Superior temporal gyrus (tissue), 1 donor: Measurements from ENCODE around the gene C17orf114.

Experiments
- DNase-seq: peaks from one replicate; pipeline ENCODE4 v3.0.0-alpha.2; 2016; ENCODE audit errors: extremely low spot score

The C17orf114 gene

GRCh38 chr17:4823373-4824089, 21.4 kb upstream of the C17orf114 start:
- DNase-seq: no peak

- no peak for DNase-seq
These were observed 20.7 kb upstream of the C17orf114 start for GRCh38 chr17:4822835-4823234.

- DNase-seq: no peak
These were observed 16.1 kb upstream of the C17orf114 start for GRCh38 chr17:4818276-4818675.

GRCh38 chr17:4816826-4817225, 14.7 kb upstream of the C17orf114 start:
- no peak for DNase-seq

GRCh38 chr17:4815043-4815675, 13.0 kb upstream of the C17orf114 start:
- DNase-seq: no peak

GRCh38 chr17:4812690-4813089, 10.6 kb upstream of the C17orf114 start:
- DNase-seq: no peak

GRCh38 chr17:4811471-4811870, 9.3 kb upstream of the C17orf114 start:
- no peak for DNase-seq

- no peak for DNase-seq
These were observed 8.7 kb upstream of the C17orf114 start for GRCh38 chr17:4810696-4811290.

- peak; percentile 58 for DNase-seq
These were observed 6.2 kb upstream of the C17orf114 start for GRCh38 chr17:4808378-4808767.

- DNase-seq: no peak
These were observed 5.7 kb upstream of the C17orf114 start for GRCh38 chr17:4807605-4808377.

- peak; percentile 66 for DNase-seq
These were observed 4.9 kb upstream of the C17orf114 start, which contains the start of gene PLD2 for GRCh38 chr17:4806777-4807604. Gene PLD2, plus strand, starts transcription at chr17:4807152. Its CDS starts 621 bp downstream, at chr17:4807773.

- peak; percentile 16 for DNase-seq
These were observed 4.3 kb upstream of the C17orf114 start for GRCh38 chr17:4806456-4806776.

GRCh38 chr17:4800462-4801196, 1.5 kb downstream of the C17orf114 start:
- DNase-seq: no peak

- no peak for DNase-seq
These were observed 5.6 kb downstream of the C17orf114 start for GRCh38 chr17:4796552-4796920.

- no peak for DNase-seq
These were observed 7.0 kb downstream of the C17orf114 start for GRCh38 chr17:4795168-4795567.

GRCh38 chr17:4790705-4791088, 11.4 kb downstream of the C17orf114 start:
- DNase-seq: no peak

GRCh38 chr17:4789951-4790704, 12.0 kb downstream of the C17orf114 start:
- DNase-seq: peak; percentile 84

GRCh38 chr17:4789701-4789950, 12.5 kb downstream of the C17orf114 start:
- DNase-seq: peak; percentile 29

GRCh38 chr17:4788807-4789700, 13.1 kb downstream of the C17orf114 start, which contains the start of gene GLTPD2:
Gene GLTPD2, plus strand, starts transcription at chr17:4788964. Its CDS starts 48 bp downstream, at chr17:4789012.
- DNase-seq: no peak
